ENCODE data around the gene CDH23.

GRCh38 chr10:71429304-71429703 is 32.6 kb downstream of the CDH23 start:
- TF ChIP-seq CTCF (IDR thresholded peaks at IDR 0.05 in 2 of 3, conservative IDR thresholded peaks at IDR 0.05 in 1 of 3; ENCODE audit: insufficient read depth in 2 of 3, low read depth in 1 of 3, low read length in 3 of 3) (no peak), IRF1 (CRISPR knock-in tag; IDR thresholded peaks at IDR 0.05; ENCODE audit: borderline replicate concordance) (no peak), PML (IDR thresholded peaks at IDR 0.05; ENCODE audit: low read length) (no peak), SMC3 (conservative IDR thresholded peaks at IDR 0.05; ENCODE audit: insufficient read depth, low read depth, low read length) (no peak), ZHX1 (conservative IDR thresholded peaks at IDR 0.05; ENCODE audit: low read length) (no peak), HDGF (IDR thresholded peaks at IDR 0.05) (no peak), CAMTA2 (CRISPR knock-in tag; conservative IDR thresholded peaks at IDR 0.05) (no peak), ZNF398 (CRISPR knock-in tag; IDR thresholded peaks at IDR 0.05) (no peak)
